Measurements from ENCODE around the gene DFFB.
A peak's percentile ranks its signal among the peaks of the same experiment; 100 is the strongest.
"Not testable (repeated sequence)": the region's sequence is repeated elsewhere in the genome, so short reads cannot be mapped to it uniquely, and the experiment has no call there.

The DFFB gene

GRCh38 chr1:3856923-3857790 lies at the start of gene DFFB, which contains the start of gene CEP104:
Gene DFFB, plus strand, starts transcription at chr1:3857476. Its CDS starts 128 bp downstream, at chr1:3857604.
Gene CEP104, minus strand, starts transcription at chr1:3857211. Its CDS starts 4,804 bp downstream, at chr1:3852407.
- peak; percentile 97 for DNase-seq

- no peak for DNase-seq
Measured at GRCh38 chr1:3807769-3808168, 49.5 kb upstream of the DFFB start.

GRCh38 chr1:3809680-3810079 lies 47.6 kb upstream of the DFFB start:
- DNase-seq, result no peak

- not testable (repeated sequence) for DNase-seq
Measured at GRCh38 chr1:3810149-3810761, 47.0 kb upstream of the DFFB start.

GRCh38 chr1:3811595-3811911 lies 45.7 kb upstream of the DFFB start:
- DNase-seq, result no peak

- DNase-seq, result no peak
Measured at GRCh38 chr1:3814065-3814464, 43.2 kb upstream of the DFFB start.

GRCh38 chr1:3814771-3815561 lies 42.3 kb upstream of the DFFB start:
- no peak for DNase-seq

- DNase-seq, result no peak
Measured at GRCh38 chr1:3816331-3817137, 40.7 kb upstream of the DFFB start.

- no peak for DNase-seq
Measured at GRCh38 chr1:3817138-3817740, 40.0 kb upstream of the DFFB start.

- DNase-seq, result no peak
Measured at GRCh38 chr1:3817821-3818597, 39.3 kb upstream of the DFFB start.

- DNase-seq, result no peak
Measured at GRCh38 chr1:3819771-3820200, 37.5 kb upstream of the DFFB start.

- DNase-seq, result no peak
Measured at GRCh38 chr1:3820316-3820715, 37.0 kb upstream of the DFFB start.

- DNase-seq, result no peak
Measured at GRCh38 chr1:3821004-3821403, 36.3 kb upstream of the DFFB start.

- DNase-seq, result no peak
Measured at GRCh38 chr1:3821447-3821846, 35.8 kb upstream of the DFFB start.

GRCh38 chr1:3821908-3822307 lies 35.4 kb upstream of the DFFB start:
- DNase-seq, result no peak

- no peak for DNase-seq
Measured at GRCh38 chr1:3822421-3822820, 34.9 kb upstream of the DFFB start.

GRCh38 chr1:3824650-3825049 lies 32.6 kb upstream of the DFFB start:
- no peak for DNase-seq

GRCh38 chr1:3825356-3825755 lies 31.9 kb upstream of the DFFB start:
- no peak for DNase-seq

GRCh38 chr1:3827813-3828307 lies 29.4 kb upstream of the DFFB start:
- DNase-seq, result no peak

GRCh38 chr1:3828391-3828790 lies 28.9 kb upstream of the DFFB start:
- no peak for DNase-seq

GRCh38 chr1:3831689-3832088 lies 25.6 kb upstream of the DFFB start:
- no peak for DNase-seq
